ENCODE measurements around the gene KIR3DL2.
"Not testable (repeated sequence)": the region's sequence is repeated elsewhere in the genome, so short reads cannot be mapped to it uniquely, and the experiment has no call there.

- TF ChIP-seq, protein P1, sequence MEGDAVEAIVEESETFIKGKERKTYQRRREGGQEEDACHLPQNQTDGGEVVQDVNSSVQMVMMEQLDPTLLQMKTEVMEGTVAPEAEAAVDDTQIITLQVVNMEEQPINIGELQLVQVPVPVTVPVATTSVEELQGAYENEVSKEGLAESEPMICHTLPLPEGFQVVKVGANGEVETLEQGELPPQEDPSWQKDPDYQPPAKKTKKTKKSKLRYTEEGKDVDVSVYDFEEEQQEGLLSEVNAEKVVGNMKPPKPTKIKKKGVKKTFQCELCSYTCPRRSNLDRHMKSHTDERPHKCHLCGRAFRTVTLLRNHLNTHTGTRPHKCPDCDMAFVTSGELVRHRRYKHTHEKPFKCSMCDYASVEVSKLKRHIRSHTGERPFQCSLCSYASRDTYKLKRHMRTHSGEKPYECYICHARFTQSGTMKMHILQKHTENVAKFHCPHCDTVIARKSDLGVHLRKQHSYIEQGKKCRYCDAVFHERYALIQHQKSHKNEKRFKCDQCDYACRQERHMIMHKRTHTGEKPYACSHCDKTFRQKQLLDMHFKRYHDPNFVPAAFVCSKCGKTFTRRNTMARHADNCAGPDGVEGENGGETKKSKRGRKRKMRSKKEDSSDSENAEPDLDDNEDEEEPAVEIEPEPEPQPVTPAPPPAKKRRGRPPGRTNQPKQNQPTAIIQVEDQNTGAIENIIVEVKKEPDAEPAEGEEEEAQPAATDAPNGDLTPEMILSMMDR (IDR thresholded peaks at IDR 0.05): not testable (repeated sequence)
- TF ChIP-seq POLR2A (IDR thresholded peaks at IDR 0.05); EP300 (IDR thresholded peaks at IDR 0.05; ENCODE audit: low read depth): not testable (repeated sequence)
These were observed 49.4 kb downstream of the KIR3DL2 start for GRCh38 chr19:54899646-54900045.
